ENCODE measurements around the gene MADCAM1. TPM values are rescaled to one million over a fixed set of nuclear protein-coding genes. Genes with fewer than 3 reads are reported as not detected.
"Not testable (repeated sequence)": the region's sequence is repeated elsewhere in the genome, so short reads cannot be mapped to it uniquely, and the experiment has no call there.

The MADCAM1 gene
- total and polyA plus RNA-seq, 2 experiments from 2014 or later, result 2.2 to 3.4 TPM

GRCh38 chr19:478236-478903 is 17.9 kb upstream of the MADCAM1 start:
- Histone ChIP-seq H3K9me3 (ENCODE audit: low read depth) (no peaks in the 10 kb centered on the region), H3K36me3 (no peaks in the 10 kb centered on the region), H3K4me1 (ENCODE audit: low read depth) (no peaks in the 10 kb centered on the region), H3K27ac (no peak overlapping the region), H3K27me3 (no peaks in the 10 kb centered on the region), H3K4me3 (no peak overlapping the region)
- no peak for TF ChIP-seq CTCF (IDR thresholded peaks at IDR 0.05; ENCODE audit: low read depth, low read length)
- no peak for DNase-seq (ENCODE audit: low read depth in 1 of 2, low spot score in 1 of 2)

- no peak for DNase-seq (ENCODE audit: low read depth in 1 of 2, low spot score in 1 of 2)
- H3K27me3 ChIP-seq, result no peaks in the 10 kb centered on the region
- no peak for TF ChIP-seq CTCF (IDR thresholded peaks at IDR 0.05; ENCODE audit: low read depth, low read length)
Measured at GRCh38 chr19:478976-479375, 17.3 kb upstream of the MADCAM1 start.

GRCh38 chr19:480016-480855 is 16.1 kb upstream of the MADCAM1 start:
- no peaks in the 10 kb centered on the region for H3K4me1 ChIP-seq (ENCODE audit: low read depth)
- no peaks in the 10 kb centered on the region for H3K9me3 ChIP-seq (ENCODE audit: low read depth)
- H3K27ac ChIP-seq, result no peak overlapping the region
- no peak overlapping the region for H3K4me3 ChIP-seq
- DNase-seq (ENCODE audit: low read depth in 1 of 2, low spot score in 1 of 2), result peak; percentile 58 to 84
- no peaks in the 10 kb centered on the region for H3K27me3 ChIP-seq
- H3K36me3 ChIP-seq, result no peaks in the 10 kb centered on the region
- peak; percentile 60 for TF ChIP-seq CTCF (IDR thresholded peaks at IDR 0.05; ENCODE audit: low read depth, low read length)

More at GRCh38 chr19:478976-479375, 17.3 kb upstream of the MADCAM1 start:
- no peaks in the 10 kb centered on the region for H3K4me1 ChIP-seq (ENCODE audit: low read depth)
- no peak overlapping the region for H3K27ac ChIP-seq
- no peak overlapping the region for H3K4me3 ChIP-seq
- H3K9me3 ChIP-seq (ENCODE audit: low read depth), result no peaks in the 10 kb centered on the region
- H3K36me3 ChIP-seq, result no peaks in the 10 kb centered on the region

- H3K27me3 ChIP-seq; DNase-seq (ENCODE audit: low read depth in 1 of 2, low spot score in 1 of 2); H3K27ac ChIP-seq; H3K36me3 ChIP-seq; H3K4me1 ChIP-seq (ENCODE audit: low read depth); H3K9me3 ChIP-seq (ENCODE audit: low read depth); H3K4me3 ChIP-seq: not testable (repeated sequence)
Measured at GRCh38 chr19:481100-481499, 15.2 kb upstream of the MADCAM1 start.

DNA sequence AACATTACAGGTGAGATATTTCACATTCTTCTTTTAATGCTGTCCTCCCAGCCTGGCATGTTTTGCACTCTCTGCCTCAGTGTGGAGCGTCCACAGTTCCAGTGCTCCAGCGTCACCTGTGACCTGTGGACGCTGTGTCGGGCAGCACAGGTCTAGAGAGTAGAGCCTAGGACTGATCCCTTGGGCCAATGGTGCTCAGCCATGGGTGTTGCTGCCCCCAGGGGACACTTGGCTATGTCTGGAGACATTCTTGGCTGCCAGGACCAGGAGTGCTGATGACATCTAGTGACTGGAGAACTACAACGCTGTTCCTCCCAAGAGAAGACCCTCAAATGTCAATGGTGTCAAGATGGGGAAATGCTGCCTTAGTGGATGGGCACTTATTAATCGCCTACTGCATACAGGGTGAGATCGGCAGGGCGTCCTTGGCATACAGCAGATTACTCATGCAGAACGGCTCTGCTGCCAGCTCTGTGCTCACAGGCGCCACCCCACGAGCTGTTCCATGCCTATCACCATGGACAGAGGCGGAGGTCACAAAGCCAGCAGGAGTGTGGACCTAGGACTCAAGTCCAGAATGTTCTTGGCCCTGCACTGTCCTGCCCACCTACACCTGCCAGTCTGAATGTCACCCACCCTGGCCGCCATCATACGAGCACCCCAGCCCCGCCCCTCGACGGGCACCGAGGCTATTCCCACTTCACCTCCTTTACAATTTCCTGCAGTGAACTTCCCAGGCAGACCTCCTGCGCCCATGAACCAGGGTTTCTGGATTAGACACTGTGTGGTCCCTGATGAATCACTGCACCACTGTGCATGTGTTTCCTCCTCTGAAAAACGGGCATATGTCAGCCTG is 13.9 kb upstream of the MADCAM1 start:
- DNase-seq (ENCODE audit: low read depth in 1 of 2, low spot score in 1 of 2), result peak in 1 of 2 donors; percentile 47
- Histone ChIP-seq H3K27me3 (no peaks in the 10 kb centered on the region), H3K36me3 (no peaks in the 10 kb centered on the region), H3K9me3 (ENCODE audit: low read depth) (no peaks in the 10 kb centered on the region), H3K4me1 (ENCODE audit: low read depth) (no peaks in the 10 kb centered on the region), H3K4me3 (no peak overlapping the region), H3K27ac (no peak overlapping the region)
- TF ChIP-seq CTCF (IDR thresholded peaks at IDR 0.05; ENCODE audit: low read depth, low read length), result no peak
